Measurements from ENCODE around the gene IFNE. TPM values are rescaled to one million over a fixed set of nuclear protein-coding genes. Genes with fewer than 3 reads are reported as not detected.

Gene IFNE
- total RNA-seq, 1 donor from 2014 or later: not detected

DNA sequence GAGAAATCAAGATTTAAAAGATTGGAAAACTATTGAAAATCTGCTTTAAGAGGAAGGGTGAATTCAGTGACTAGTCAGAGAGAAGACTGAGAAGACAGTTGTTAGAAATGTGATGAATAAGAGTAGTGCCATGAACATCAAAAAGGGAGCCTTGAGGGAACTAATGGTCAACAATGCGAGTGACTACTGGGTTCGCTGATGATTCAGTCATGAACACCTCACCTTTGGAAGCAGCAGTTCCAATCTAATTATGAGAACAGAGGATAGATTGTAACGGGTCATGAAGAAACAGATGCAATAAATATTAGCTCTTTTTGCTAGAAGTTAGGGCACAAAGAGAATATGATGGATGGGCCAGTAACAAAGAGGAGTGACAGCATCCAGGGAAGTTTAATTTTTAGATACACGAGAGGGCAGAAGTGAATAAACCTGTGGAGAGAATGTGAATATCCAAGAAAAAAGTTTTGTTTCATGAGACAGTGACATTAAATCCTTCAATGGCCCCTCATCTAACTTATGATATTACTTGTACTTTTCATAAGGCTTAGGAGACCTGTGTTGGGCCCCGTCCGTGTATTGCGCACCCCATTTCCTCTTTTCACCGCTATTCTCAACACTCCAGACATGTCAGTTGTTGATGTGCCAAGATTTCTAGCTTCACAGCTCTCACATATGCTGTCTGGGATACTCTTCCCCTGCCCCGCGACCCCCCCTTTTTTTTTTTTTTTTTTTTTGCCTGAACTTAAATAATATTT lies 23.5 kb upstream of the IFNE start:
- Histone ChIP-seq H3K9me3 (no peaks in the 10 kb centered on the region), H3K27me3 (no peaks in the 10 kb centered on the region), H3K4me1 (no peaks in the 10 kb centered on the region), H3K36me3 (no peaks in the 10 kb centered on the region), H3K4me3 (no peak overlapping the region), H3K27ac (no peak overlapping the region)
- no peak for DNase-seq (ENCODE audit: low spot score in 2 of 2)
- intact Hi-C loops (cut with DNase I): no loop called here
- TF ChIP-seq, protein P1, sequence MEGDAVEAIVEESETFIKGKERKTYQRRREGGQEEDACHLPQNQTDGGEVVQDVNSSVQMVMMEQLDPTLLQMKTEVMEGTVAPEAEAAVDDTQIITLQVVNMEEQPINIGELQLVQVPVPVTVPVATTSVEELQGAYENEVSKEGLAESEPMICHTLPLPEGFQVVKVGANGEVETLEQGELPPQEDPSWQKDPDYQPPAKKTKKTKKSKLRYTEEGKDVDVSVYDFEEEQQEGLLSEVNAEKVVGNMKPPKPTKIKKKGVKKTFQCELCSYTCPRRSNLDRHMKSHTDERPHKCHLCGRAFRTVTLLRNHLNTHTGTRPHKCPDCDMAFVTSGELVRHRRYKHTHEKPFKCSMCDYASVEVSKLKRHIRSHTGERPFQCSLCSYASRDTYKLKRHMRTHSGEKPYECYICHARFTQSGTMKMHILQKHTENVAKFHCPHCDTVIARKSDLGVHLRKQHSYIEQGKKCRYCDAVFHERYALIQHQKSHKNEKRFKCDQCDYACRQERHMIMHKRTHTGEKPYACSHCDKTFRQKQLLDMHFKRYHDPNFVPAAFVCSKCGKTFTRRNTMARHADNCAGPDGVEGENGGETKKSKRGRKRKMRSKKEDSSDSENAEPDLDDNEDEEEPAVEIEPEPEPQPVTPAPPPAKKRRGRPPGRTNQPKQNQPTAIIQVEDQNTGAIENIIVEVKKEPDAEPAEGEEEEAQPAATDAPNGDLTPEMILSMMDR (IDR thresholded peaks at IDR 0.05): no peak

DNA sequence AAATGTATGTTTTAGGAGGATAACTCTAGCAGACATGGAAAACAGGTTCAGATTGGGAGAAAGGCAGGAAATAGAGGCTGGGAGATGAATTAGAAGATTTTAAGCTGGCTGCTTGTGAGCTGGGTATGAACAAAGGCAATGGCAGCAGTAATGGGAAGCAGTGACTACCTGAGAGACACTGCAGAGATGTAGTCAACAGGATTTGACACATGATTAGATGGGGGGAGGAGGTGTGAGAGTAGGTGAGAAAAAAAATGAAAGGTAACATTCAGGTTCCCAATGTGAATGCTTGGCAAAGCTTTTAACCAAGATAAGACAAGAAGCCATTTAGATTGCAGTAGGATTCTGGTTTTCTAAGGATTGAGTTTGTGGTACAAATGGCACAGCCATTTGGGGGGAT lies 22.8 kb upstream of the IFNE start:
- H3K9me3 ChIP-seq: no peaks in the 10 kb centered on the region
- no peak overlapping the region for H3K4me3 ChIP-seq
- no peaks in the 10 kb centered on the region for H3K36me3 ChIP-seq
- H3K27ac ChIP-seq: no peak overlapping the region
- TF ChIP-seq, protein P1 (IDR thresholded peaks at IDR 0.05): no peak
- no peak for DNase-seq (ENCODE audit: low spot score in 2 of 2)
- intact Hi-C loops (cut with DNase I): no loop called here
- no peaks in the 10 kb centered on the region for H3K4me1 ChIP-seq
- no peaks in the 10 kb centered on the region for H3K27me3 ChIP-seq

DNA sequence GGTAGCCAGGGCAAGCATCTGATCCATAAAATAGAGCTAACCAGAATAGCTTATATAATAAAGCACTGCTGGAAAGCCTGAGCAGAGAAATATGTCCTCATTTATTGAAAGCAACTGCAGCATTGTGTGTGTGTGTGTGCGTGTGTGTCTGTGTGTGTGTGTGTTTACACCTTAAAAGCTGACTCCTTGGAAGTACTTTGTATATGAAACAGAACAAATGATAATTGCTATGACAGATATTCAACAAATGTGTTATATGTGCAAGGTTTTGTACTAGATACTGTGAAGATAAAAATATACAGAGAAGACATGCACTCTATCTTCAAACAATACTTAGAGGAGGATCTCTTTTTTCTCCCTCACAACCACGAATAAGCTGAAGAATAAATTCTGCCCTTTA lies 22.0 kb upstream of the IFNE start:
- no peak overlapping the region for H3K4me3 ChIP-seq
- intact Hi-C loops (cut with DNase I): no loop called here
- no peaks in the 10 kb centered on the region for H3K4me1 ChIP-seq
- no peaks in the 10 kb centered on the region for H3K9me3 ChIP-seq
- H3K36me3 ChIP-seq: no peaks in the 10 kb centered on the region
- no peak for DNase-seq (ENCODE audit: low spot score in 2 of 2)
- no peaks in the 10 kb centered on the region for H3K27me3 ChIP-seq
- TF ChIP-seq, protein P1 (IDR thresholded peaks at IDR 0.05): no peak
- no peak overlapping the region for H3K27ac ChIP-seq

DNA sequence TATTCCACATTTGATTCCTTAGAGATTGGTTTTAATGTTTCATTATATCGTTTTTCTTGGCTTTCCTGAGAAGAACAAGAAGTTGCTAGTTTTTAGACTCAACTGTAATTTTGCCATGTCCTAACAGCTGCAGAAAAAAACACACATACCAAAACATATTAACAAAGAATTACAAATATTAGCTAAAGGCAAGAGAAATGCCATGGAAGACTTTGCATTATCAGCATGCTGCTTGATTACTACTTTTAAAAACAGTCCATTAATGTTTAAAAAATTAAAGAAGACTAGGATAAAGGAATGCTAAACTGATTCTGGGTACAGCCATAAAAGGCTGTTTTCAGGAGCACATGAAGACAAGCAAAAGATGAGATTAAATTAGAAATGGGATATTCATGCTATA lies 20.5 kb upstream of the IFNE start:
- no peaks in the 10 kb centered on the region for H3K4me1 ChIP-seq
- H3K9me3 ChIP-seq: no peaks in the 10 kb centered on the region
- H3K27me3 ChIP-seq: no peaks in the 10 kb centered on the region
- TF ChIP-seq, protein P1 (IDR thresholded peaks at IDR 0.05): no peak
- H3K4me3 ChIP-seq: no peak overlapping the region
- no peak for DNase-seq (ENCODE audit: low spot score in 2 of 2)
- intact Hi-C loops (cut with DNase I): no loop called here
- H3K27ac ChIP-seq: no peak overlapping the region
- no peaks in the 10 kb centered on the region for H3K36me3 ChIP-seq

DNA sequence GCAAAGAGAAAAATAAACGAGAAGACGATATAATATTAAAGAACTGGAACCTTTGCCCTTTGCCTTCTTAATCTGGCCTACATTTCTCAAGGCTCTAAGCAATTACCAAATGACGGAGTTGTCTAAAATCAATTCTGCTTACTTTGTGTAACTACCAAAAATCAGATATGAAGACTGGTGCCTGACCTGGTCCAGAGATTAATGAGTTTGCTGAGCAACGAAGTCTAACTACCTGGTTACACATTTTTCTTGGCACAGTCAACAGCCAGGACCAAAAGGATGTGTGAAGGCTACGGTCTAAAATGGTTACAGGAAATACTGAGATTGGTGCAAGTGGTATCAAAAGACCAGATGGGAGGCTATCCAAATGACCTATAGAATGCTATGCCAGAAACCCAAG lies 17.8 kb upstream of the IFNE start:
- Histone ChIP-seq H3K4me1 (no peaks in the 10 kb centered on the region), H3K4me3 (no peak overlapping the region), H3K9me3 (no peaks in the 10 kb centered on the region), H3K27me3 (no peaks in the 10 kb centered on the region), H3K36me3 (no peaks in the 10 kb centered on the region), H3K27ac (no peak overlapping the region)
- DNase-seq (ENCODE audit: low spot score in 2 of 2): no peak
- intact Hi-C loops (cut with DNase I): no loop called here
- TF ChIP-seq, protein P1 (IDR thresholded peaks at IDR 0.05): no peak

DNA sequence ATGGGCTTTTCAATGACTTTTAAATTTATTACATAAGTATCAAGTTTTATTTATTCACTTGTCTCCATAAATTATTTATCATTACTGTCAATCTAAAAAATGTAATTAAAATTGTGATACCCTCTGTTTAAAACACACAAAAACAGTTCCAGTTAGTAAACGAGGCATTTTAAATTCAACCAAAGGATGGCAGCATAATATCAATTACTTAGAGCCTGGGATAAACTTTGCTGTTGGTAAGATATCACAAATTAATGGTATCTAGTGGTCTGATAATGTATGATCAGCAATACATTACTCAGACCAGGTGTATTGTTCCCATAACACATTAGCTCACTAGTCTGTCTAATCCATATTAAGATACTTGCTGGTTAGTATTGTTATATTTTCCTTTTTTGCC lies 9.6 kb upstream of the IFNE start:
- intact Hi-C loops (cut with DNase I): no loop called here
- Histone ChIP-seq H3K27ac (no peak overlapping the region), H3K4me3 (no peak overlapping the region), H3K36me3 (no peaks in the 10 kb centered on the region), H3K27me3 (no peaks in the 10 kb centered on the region), H3K4me1 (no peaks in the 10 kb centered on the region), H3K9me3 (no peaks in the 10 kb centered on the region)
- no peak for DNase-seq (ENCODE audit: low spot score in 2 of 2)
- TF ChIP-seq, protein P1 (IDR thresholded peaks at IDR 0.05): no peak
